Breast epithelium (tissue), 3 donors: Measurements from ENCODE around the gene RAP1B.

Experiments
- POLR2A ChIP-seq: fragments of 450-650 bp; IDR thresholded peaks from one replicate; pipeline ENCODE4 v1.6.1; 2016; ENCODE audit warnings: antibody characterized with exemption, mild to moderate bottlenecking, moderate library complexity
- POLR2AphosphoS5 ChIP-seq, 3 donors: sonication (generic); formaldehyde crosslinking; IDR thresholded peaks; one replicate each; pipeline ENCODE4 v1.6.1; 2017; ENCODE audit warnings: antibody characterized with exemption in 3 of 3
- TF ChIP-seq, protein P1 (sequence below), 3 donors: fragments of 450-650 bp; IDR thresholded peaks; one replicate each; pipeline ENCODE4 v1.5.1; 2016 to 2017; ENCODE audit warnings: antibody characterized with exemption in 3 of 3, mild to moderate bottlenecking in 3 of 3, moderate library complexity in 3 of 3

DNA sequence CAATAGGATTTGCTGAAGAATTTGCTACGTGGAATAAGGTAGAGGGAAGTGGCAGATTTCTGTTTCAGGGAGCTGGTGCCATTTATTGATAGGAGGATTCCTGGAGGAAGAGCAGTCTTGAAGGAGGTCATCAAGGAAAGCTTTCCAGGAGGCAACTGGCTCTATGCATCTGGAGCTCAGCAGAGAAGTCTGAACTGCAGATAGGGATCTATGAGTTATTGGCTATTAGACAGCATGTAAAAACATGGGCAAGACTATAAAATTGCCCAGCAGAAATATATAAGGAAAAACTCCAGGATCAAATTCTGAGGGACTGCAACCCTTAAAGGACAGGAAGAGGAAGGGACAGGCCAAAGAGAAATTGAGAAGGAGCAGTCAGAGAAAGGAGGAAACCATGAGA is 8.9 kb upstream of the RAP1B start:
- TF ChIP-seq POLR2A (no peak), POLR2AphosphoS5 (IDR thresholded peaks at IDR 0.05) (no peak)
- TF ChIP-seq, protein P1, sequence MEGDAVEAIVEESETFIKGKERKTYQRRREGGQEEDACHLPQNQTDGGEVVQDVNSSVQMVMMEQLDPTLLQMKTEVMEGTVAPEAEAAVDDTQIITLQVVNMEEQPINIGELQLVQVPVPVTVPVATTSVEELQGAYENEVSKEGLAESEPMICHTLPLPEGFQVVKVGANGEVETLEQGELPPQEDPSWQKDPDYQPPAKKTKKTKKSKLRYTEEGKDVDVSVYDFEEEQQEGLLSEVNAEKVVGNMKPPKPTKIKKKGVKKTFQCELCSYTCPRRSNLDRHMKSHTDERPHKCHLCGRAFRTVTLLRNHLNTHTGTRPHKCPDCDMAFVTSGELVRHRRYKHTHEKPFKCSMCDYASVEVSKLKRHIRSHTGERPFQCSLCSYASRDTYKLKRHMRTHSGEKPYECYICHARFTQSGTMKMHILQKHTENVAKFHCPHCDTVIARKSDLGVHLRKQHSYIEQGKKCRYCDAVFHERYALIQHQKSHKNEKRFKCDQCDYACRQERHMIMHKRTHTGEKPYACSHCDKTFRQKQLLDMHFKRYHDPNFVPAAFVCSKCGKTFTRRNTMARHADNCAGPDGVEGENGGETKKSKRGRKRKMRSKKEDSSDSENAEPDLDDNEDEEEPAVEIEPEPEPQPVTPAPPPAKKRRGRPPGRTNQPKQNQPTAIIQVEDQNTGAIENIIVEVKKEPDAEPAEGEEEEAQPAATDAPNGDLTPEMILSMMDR (IDR thresholded peaks at IDR 0.05) = no peak
